GM21360 (cell line): Measurements from ENCODE around the gene DHDH.

Experiments
- ATAC-seq: cut with Tn5 transposase; IDR thresholded peaks from one replicate; pipeline ENCODE4 v1.9.1; 2021; ENCODE audit warnings: mild to moderate bottlenecking, moderate library complexity; ENCODE audit not compliant: unreplicated experiment

Gene DHDH

DNA sequence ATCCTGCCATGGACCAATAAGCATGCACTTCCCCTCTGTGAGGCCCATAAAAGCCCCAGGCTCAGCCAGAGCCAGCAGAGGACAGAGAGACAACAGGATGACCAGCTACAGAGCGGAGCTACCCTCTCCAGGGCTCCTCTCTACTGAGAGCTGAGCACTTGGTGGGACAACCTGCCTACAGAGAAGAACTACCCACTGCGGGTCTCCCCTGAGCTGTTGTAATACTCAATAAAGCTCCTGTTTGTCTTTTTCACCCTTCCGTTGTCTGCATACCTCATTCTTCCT is 13.7 kb downstream of the DHDH start:
- no peak for ATAC-seq

DNA sequence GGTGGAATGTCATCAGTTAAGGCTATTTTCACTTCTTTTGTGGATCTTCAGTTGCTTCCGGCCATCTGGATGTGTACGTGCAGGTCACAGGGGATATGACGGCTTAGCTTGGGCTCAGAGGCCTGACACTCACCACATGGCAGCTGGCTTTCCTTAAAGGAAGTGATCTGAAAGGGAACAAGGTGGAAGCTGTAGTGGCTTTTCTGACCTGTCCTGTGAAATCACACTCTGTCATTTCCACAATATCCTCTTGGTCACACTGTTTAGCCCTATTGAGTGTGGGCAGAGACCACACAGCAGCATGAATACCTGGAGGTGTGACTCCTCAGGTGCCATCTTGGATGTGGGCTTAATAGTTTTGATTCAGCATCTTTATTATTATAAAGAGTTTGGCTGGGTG is 16.7 kb downstream of the DHDH start:
- ATAC-seq: no peak

DNA sequence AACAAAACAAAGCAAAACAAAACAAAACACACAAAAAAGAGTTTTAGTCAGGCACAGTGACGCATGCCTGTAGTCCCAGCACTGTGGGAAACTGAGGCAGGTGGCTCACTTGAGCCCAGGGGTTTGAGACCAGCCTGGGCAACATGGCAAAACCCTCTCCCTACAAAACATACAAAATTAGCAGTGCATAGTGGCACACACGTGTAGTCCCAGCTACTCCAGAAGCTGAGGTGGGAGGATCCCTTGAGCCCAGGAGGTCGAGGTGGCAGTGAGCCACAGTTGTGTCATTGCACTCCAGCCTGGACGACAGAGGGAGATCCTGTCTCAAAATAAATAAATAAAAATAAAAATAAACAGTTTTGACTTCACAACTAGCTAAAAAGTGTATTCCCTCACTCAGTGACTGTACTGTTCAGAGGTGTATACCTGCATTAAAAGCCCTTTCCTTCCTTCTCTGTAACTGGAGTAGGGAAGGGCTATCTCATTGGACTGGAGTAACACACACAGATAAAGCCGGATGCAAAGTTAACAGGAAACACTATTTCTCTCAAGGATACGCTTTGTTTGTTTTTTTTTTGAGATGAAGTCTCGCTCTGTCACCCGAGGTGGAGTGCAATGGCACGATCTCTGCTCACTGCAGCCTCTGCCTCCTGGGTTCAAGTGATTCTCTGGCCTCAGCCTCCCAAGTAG is 17.5 kb downstream of the DHDH start:
- ATAC-seq: no peak

DNA sequence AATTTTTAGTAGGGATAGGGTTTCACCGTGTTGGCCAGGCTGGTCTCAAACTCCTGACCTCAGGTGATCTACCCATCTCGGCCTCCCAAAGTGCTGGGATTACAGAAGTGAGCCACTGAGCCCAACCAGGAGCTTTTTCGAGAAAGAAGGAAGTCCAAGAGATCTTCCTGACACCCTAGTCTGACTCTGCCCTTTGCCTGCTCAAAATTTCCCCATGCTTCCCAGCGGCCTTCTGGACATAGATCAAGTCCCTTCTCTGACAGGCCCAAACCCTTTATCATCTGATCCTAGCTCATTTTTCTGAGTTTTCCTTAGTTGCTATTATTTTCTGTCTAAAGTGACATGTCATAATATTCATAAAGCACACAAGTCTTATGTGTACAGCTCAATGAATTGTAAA is 19.6 kb downstream of the DHDH start:
- no peak for ATAC-seq

DNA sequence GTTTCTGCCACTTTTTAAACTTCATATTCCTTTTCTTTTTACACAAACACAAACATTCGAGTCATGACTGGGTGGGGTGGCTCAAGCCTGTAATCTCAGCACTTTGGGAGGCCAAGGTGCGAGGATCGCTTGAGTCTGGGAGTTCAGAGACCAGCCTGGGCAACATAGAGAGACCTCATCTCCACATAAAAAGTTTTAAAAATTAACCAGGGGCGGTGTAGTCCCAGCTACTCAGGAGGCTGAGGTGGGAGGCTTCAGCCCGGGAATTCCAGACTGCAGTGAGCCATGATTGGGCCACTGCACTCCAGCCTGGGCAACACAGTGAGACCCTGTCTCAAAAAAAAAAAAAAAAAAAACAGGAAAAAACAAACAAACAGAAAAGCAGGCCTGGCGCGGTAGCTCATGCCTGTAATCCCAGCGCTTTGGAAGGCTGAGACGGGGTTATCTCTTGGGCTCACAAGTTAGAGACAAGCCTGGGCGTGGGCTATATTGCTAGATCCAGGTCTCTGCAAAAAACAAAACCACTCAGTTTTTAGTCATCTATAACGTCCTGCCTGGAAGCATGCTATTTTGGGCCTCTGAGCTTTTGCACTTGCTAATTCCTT is 20.6 kb downstream of the DHDH start:
- ATAC-seq: no peak

DNA sequence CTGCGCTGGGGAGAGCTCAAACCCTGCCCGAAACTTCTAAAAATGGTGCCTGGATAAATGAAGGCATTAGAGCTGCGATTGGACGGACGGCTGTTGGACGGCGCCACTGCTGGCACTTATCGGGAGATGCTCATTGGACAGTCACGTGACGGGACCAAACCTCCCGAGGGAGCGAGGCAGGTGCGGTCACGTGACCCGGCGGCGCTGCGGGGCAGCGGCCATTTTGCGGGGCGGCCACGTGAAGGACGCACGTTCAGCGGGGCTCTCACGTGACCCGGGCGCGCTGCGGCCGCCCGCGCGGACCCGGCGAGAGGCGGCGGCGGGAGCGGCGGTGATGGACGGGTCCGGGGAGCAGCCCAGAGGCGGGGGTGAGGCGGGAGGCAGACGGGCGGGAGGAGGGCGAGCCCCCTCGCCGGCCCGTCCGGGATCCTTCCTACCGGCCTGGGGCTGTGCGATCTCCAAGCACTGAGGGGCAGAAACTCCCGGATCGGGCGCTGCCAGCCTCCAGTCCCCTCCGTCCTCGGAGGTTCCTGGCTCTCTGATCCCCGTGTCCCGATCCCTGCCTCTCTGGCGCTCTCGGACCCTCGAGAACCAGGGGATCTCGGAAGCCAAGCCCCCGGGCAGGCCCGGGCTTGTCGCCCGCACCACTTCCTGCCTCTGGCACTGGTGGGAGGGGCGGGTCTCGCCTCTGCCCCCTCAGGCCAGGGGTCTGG is 21.3 kb downstream of the DHDH start, which contains the start of gene BAX:
Gene BAX, plus strand, starts transcription at position 281 of the 713 bp plus-strand sequence. Its CDS starts 54 bp downstream, at position 335.
- ATAC-seq: peak; percentile 86

DNA sequence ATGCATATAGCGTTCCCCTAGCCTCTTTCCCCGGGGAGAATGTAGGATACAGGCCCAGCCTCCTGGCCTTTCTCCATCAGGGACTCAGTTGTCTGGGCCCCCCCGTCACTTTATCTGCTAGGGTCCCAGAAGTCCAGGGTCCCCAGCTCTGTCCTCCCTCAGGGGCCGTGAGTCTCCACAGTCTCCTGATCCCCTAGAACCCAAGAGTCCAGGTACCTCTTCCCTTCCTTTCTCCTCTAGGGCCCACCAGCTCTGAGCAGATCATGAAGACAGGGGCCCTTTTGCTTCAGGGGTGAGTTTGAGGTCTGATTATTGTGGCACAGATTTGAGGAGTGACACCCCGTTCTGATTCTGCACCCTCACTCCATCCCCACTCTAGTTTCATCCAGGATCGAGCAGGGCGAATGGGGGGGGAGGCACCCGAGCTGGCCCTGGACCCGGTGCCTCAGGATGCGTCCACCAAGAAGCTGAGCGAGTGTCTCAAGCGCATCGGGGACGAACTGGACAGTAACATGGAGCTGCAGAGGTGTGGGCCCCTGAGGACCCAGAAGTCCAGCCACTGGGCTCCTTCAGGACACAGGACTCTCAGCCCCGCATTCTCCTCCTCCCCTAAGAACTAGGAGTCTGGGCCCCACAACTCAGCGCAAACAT is 21.9 kb downstream of the DHDH start:
- ATAC-seq: no peak

DNA sequence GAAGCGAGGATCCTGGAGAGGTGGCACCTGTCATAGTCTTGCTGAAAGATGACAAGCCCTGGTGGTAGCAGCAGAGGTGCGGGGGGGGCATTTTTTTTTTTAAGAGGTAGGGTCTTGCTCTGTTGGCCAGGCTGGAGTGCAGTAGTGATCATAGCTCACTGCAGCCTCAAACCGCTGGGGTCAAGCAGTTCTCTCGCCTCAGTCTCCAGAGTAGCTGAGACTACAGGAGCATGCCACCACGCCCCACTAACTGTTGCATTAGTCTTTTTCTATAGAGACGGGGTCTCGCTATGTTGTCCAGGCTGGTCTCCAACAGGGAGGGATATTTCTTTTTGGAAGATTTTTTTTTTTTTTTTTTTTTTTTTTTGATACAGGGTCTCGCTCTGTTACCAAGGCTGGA is 24.5 kb downstream of the DHDH start:
- ATAC-seq: no peak

DNA sequence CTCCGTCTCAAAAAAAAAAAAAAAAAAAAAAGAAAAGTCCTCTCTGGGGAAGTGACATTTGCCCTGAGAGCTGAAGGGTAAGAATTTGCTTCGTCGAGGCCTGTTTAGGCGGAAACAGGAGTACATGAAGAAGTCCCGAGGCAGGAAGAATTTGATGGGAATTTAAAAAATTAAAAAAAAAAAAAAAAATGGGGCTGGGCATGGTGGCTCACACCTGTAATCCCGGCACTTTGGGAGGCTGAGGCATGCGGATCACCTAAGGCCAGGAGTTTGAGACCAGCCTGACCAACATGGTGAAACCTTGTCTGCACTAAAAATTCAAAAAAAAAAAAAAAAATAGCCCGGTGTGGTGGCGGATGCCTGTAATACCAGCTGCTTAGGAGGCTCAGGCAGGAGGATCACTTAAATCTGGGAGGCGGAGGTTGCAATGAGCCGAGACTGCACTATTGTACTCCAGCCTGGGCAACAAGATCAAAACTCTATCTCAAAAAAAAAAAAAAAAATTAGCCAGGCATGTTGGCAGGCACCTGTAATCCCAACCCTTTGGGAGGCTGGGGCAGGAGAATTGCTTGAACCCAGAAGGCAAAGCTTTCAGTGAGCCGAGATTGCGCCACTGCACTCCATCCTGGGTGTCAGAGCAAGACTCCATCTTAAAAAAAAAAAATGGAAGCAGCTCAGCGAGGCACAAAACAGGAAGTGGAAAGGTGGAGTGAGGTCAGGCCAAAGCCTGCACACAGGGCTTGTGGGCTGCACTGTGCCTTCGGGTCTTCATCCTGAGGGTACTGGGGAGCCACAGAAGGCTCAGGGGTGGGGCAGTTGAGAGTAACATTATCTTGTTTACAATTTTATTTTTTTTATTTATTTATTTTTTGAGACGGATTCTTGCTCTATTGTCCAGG is 26.1 kb downstream of the DHDH start:
- ATAC-seq: no peak

DNA sequence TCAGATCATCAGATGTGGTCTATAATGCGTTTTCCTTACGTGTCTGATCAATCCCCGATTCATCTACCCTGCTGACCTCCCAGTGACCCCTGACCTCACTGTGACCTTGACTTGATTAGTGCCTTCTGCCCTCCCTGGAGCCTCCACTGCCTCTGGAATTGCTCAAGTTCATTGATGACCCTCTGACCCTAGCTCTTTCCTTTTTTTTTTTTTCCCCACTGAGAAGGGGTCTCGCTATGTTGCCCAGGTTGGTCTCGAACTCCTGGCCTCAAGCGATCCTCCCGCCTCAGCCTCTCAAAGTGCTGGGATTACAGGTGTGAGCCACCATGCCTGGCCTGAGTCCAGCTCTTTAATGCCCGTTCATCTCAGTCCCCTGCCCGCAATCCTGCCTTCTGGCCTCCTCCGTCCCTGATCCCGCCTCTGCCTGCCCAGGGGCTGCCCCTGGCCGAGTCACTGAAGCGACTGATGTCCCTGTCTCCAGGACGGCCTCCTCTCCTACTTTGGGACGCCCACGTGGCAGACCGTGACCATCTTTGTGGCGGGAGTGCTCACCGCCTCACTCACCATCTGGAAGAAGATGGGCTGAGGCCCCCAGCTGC is 27.7 kb downstream of the DHDH start:
- no peak for ATAC-seq

DNA sequence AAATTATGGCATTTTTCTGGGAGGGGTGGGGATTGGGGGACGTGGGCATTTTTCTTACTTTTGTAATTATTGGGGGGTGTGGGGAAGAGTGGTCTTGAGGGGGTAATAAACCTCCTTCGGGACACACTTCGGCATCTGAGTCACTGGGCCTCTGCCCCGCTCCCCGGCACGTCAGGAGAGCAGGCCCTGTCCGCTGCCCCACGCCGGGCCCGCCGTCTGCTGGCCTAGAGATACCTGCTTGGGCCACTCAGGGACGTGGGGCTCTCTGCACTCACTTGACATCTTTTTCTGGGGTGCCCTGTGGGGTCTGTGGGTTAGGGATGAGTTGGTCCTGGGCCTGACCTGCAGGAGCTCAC is 28.2 kb downstream of the DHDH start:
- ATAC-seq: no peak

DNA sequence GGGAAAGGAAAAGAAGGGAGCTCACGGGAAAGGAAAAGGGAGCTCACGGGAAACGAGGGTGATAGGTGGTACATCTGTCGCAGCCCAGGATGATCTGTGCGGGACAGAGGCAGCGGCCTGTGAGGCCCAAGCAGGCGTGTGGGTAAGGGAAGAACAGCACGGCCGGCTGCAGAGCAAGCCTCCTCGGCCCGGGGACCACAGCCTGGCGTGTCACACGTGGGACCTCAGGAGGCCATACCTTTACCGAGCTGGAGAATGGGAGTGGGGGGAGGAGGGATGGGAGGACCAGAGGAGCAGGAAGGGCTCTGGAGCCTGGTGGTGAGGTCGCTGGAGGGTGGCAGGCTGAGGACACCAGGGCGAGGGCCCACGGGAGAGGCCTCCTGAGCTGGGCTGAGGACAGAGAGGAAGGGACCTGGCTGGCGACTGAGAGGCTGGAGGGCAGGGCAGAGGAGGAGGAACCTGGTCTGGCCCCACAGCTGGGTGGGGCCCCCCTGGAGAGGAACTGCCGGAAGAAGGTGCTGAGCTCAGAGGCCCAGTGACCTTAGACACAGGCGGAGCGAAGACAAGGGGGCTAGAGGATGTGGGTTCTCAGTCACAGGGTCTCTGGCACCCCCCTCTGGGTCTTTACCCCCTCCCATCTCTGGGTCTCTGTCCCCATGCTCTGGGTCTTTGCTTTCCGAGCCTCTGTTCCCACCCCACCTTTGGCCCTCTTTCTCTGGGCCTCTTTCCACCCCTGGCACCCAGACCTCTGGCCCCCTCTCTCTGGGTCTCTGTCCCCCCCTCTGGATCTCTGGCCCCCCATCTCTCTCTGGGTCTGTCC is 28.7 kb downstream of the DHDH start:
- ATAC-seq: peak; percentile 26

DNA sequence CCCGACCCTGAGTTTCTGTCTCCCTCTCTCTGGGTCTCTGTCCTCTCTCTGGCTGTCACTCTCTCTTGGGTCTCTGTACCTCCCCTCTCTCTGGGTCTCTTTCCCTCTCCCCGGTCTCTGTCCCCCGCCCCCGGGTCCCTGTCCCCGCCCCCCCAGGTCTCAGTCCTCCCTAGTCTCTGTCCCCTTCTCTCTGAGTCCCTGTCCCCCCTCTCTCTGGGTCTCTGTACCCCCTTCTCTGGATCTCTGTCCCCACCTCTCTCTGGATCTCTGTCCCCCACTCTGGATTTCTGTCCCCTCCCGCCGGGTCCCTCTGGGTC is 29.3 kb downstream of the DHDH start:
- ATAC-seq: no peak

DNA sequence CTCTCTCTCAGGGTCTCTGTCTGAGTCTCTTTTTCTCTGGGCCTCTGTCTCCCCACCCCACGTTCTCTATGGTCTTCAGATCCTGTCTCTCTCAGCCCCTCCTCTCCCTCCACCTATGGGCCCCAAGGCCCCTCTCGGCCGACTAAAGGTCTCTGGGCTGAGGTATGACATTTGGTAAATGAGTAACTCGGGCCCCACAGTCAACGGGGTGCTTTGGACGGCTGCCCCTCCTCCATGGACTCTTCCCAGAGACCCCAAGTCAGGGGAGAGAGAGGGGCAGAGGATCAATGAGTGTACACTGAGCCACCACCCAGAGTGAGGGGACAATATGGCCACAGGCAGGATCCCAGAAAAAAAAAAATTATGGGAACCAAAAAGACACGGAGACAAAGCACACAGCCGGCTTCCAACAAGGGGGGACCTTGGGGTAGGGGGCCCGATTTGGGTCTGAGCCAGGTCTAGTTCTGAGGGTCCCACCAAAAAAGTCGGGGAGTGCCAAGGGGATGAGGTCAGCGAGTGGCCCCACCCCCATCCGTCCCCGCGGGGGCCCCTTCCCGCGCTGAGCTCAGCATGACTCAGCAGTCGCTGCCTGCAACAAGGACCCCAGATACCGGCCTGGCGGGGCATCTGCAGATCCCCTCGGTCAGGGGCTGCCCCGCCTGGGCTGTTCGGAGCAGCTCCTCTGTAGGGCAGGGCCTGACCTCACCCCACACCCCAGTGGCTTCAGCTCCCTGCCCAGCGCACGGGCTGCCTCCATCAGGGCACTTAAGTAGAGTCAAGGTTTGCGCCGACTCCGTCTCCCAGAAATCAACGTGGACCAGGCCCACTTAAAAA is 30.1 kb downstream of the DHDH start:
- ATAC-seq: no peak

DNA sequence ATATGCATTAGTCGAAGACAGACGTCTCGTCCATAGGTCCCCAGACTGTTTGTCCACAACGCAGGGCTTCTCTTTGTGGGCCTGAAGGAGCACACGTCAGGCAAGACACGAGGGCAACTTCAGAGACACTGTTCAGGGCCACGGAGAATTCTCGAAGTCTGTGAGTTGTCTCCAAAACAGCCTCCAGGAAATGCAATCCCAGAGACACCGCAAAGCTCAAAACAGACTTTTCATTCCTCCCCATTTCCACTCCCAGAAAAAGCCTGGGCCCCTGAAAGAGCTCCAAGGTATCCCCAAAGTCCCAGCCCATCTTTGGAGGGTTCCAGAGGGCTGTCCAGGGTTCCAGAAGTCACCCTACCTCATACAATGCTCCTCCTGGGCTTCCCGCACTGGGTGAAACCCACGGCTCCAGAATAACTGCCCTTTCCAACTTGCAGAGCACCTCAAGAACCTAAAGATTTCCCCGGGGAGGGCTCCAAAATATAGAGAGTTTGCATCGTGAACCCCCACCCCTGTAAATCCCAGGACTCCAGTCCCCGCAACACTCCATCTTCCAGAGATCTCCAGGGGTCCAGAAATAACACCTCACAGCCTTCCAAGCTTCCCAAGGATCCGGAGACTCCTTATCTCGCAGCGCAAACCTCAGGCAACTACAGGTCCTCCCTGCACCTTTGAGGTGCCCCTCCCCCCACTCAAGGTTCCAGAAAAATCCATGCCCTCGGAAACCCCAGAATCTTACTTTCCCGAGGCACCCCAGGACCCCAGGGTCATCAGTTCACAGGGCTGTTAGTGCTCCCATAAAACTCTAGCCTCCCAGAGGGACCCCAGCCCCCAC is 30.9 kb downstream of the DHDH start:
- ATAC-seq: no peak

DNA sequence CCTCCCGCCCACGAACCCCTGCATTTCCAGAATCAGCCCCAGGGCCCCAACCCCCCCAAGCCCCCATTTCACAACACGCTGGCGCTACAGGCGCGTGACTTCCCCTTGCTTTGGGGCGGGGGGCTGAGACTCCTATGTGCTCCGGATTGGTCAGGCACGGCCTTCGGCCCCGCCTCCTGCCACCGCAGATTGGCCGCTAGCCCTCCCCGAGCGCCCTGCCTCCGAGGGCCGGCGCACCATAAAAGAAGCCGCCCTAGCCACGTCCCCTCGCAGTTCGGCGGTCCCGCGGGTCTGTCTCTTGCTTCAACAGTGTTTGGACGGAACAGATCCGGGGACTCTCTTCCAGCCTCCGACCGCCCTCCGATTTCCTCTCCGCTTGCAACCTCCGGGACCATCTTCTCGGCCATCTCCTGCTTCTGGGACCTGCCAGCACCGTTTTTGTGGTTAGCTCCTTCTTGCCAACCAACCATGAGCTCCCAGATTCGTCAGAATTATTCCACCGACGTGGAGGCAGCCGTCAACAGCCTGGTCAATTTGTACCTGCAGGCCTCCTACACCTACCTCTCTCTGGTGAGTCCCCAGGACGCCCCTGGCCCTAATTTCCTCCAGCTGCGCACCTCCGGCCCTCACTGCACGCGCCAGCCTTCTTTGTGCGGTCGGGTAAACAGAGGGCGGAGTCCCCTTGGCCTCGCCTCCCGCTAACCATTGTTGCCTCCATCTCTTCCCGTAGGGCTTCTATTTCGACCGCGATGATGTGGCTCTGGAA is 31.7 kb downstream of the DHDH start, which contains the start of gene FTL:
Gene FTL, plus strand, starts transcription at position 270 of the 766 bp plus-strand sequence. Its CDS starts 199 bp downstream, at position 469.
- peak; percentile 48 for ATAC-seq
